ENCODE results near the gene SMARCE1. TPM values are rescaled to one million over a fixed set of nuclear protein-coding genes. Genes with fewer than 3 reads are reported as not detected.

Gene SMARCE1
- total RNA-seq = 118 and 123 TPM in 2 replicates

GRCh38 chr17:40647624-40648383 is at the start of gene SMARCE1:
TSS of gene SMARCE1 (minus strand) at chr17:40647818. CDS start at chr17:40645802, 2,016 bp downstream.
- peak within 1 kb of the TSS; percentile 96 for H3K4me3 ChIP-seq (ENCODE audit: low read depth, low read length)
- no peak for DNase-seq (ENCODE audit: low read depth)
- TF ChIP-seq, protein P1, sequence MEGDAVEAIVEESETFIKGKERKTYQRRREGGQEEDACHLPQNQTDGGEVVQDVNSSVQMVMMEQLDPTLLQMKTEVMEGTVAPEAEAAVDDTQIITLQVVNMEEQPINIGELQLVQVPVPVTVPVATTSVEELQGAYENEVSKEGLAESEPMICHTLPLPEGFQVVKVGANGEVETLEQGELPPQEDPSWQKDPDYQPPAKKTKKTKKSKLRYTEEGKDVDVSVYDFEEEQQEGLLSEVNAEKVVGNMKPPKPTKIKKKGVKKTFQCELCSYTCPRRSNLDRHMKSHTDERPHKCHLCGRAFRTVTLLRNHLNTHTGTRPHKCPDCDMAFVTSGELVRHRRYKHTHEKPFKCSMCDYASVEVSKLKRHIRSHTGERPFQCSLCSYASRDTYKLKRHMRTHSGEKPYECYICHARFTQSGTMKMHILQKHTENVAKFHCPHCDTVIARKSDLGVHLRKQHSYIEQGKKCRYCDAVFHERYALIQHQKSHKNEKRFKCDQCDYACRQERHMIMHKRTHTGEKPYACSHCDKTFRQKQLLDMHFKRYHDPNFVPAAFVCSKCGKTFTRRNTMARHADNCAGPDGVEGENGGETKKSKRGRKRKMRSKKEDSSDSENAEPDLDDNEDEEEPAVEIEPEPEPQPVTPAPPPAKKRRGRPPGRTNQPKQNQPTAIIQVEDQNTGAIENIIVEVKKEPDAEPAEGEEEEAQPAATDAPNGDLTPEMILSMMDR (conservative IDR thresholded peaks at IDR 0.05; ENCODE audit: low read depth, low read length) = no peak

GRCh38 chr17:40697297-40697696 is 49.7 kb upstream of the SMARCE1 start:
- TF ChIP-seq, protein P1 (conservative IDR thresholded peaks at IDR 0.05; ENCODE audit: low read depth, low read length) = no peak
- DNase-seq (ENCODE audit: low read depth) = no peak
- H3K4me3 ChIP-seq (ENCODE audit: low read depth, low read length) = no peak overlapping the region

GRCh38 chr17:40696651-40697072 is 49.0 kb upstream of the SMARCE1 start:
- TF ChIP-seq, protein P1 (conservative IDR thresholded peaks at IDR 0.05; ENCODE audit: low read depth, low read length) = no peak
- DNase-seq (ENCODE audit: low read depth) = no peak
- no peak overlapping the region for H3K4me3 ChIP-seq (ENCODE audit: low read depth, low read length)

DNA sequence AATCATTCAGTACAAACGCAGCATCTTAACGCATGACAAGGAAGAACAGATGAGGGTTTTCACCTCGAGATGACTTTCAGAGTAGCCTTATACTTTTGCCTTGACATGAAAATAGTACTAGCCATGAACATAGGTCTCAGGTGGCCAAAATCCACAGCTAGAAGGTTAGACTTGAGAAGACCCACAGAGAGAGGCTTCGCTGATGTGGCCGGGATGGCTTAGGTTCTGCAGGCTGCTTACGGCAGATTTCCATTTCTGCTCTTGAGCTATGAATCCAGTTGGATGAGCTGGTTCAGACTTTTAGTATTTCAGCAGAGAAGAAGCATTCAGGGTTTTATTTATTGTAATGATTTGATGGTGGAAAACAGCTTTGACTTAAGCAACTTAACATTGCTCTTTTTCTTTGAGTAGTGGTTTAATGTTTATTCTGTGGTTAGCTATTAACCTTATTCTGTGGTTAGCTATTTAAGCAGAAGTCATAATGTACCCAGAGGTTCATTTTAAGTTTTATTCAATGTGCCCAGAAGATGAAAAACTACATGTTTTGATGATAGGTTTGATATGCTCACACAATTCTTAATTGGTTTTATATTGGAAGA is 48.4 kb upstream of the SMARCE1 start:
- TF ChIP-seq, protein P1 (conservative IDR thresholded peaks at IDR 0.05; ENCODE audit: low read depth, low read length) = no peak
- H3K4me3 ChIP-seq (ENCODE audit: low read depth, low read length) = no peak overlapping the region
- DNase-seq (ENCODE audit: low read depth) = peak; percentile 32

GRCh38 chr17:40694584-40694983 is 47.0 kb upstream of the SMARCE1 start:
- TF ChIP-seq, protein P1 (conservative IDR thresholded peaks at IDR 0.05; ENCODE audit: low read depth, low read length) = no peak
- DNase-seq (ENCODE audit: low read depth) = no peak
- H3K4me3 ChIP-seq (ENCODE audit: low read depth, low read length) = no peak overlapping the region

GRCh38 chr17:40687106-40687505 is 39.5 kb upstream of the SMARCE1 start:
- TF ChIP-seq, protein P1 (conservative IDR thresholded peaks at IDR 0.05; ENCODE audit: low read depth, low read length) = no peak
- no peak overlapping the region for H3K4me3 ChIP-seq (ENCODE audit: low read depth, low read length)
- DNase-seq (ENCODE audit: low read depth) = no peak

Data from epithelial cell of proximal tubule (primary cell).